Cortex of kidney (tissue), 1 donor: Measurements from ENCODE around the gene RFTN1.

Source experiments
- DNase-seq: peaks from one replicate; lab custom pipeline; 2025; lab: John Stamatoyannopoulos, UW

RFTN1 gene

DNA sequence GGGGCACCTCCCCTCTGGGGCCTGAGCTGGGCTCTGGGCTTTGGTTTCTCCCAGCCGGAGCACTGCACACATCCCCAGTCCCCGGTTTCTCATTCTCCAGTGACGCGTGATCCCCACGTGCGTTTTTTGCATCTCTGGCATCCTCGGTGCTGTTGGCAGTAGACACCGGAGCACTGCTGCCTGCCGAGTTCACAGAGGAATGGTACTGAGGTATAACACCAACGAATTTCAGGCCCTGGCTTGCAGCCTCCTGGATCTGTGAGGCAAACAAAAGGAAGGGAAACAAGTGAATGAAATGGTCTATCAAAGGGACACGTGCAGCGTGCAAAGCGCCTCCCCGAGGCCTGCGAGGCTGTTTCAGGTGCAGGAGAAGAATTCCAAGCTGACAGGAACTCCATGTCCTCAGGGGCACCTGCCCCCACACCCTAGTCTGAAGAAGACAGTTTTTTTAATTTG, 135.6 kb downstream of the RFTN1 start:
- no peak for DNase-seq

DNA sequence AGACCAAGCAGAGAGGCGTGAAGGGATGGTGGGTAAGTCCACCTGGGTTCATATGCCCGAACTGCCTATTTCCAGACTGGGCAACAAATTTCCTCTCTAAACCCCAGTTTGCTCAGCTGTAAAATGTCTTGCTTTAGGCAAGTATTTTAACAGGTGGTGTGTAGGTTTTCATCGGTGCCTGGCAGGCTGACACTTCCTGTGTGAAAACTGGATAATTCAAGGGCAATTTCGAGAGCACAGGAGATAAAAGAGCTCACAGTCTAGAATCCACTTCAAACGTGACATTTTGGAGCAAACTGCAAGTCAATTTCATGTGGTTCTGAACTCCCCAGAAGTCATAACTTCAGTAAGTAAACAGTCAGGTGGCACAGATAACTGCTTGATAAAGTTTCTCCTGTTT, 136.3 kb downstream of the RFTN1 start:
- no peak for DNase-seq

DNA sequence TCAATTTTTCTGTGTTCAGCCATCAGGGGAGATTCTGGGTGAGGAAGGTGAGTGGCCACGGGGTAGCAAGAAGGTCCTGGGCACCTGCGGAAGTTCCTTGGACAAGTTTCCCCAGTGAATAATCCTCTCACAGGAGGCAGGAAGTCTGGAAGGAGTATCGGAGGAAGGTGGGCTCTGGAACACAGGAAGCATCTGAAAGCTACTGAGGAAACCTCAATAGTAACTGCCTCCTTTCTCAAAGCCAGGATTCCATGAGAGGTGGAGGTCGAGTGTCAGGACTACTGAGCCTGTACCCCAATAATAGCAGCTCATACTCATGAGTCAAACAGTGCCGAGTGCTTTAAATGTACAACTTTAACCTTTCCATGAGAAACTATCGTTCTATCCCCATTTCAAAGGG, 137.6 kb downstream of the RFTN1 start:
- no peak for DNase-seq

DNA sequence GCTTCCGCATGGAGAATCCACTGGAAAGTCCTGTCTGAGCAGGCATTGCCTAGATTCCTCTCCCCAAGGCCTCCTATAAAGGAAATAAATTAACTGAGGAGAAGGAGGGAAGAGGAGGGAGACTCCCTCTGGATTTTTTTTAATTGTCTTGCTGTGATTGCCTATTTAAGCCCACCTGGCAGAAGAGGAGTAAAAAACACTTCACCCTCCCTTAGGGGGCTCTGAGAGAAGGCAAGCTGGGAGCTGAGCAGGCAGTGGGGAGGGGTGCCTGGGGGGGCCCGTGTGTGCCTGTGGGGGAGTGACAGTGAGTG, 138.6 kb downstream of the RFTN1 start:
- DNase-seq = no peak

DNA sequence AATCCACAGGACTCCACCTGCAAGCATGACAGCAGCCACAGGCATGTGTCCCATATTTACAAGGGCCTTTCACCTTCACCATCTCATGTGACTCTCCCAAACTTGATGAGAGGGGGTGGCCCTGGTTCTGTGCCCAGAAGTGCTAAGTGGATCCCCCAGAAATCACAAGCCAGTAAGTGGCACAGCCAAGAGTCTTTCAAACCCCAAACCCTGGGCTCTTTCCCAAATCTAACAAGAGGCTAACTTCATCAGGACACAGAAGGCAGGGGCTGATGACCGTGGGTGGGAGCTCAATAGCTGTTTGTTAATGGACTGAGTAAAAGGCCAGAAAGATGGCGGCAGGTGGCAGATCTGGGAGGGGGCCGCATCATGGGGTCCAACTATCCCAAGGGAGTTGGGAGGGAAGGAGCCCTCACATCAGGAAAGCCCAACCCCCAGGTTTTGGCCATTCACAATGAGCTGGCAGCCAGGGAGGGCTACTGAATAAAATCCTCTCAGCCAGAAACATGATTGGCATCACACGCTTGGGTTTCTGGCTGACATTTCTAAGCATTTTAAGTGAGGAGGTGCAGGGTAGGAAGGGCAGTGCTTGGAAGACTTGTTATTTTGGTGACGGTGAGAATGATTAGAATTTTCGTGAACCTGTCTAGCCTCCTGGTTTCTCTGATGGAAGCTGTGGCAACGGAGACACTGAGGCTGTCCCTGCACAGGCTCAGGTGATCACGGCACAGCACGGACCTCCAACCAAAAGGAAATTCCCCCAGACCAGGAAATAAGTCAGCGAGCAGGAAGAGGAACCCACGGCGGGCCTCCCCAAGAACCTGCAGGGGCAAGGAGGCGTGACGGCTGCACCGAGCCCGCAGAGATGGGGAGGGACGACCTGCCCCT, 139.2 kb downstream of the RFTN1 start:
- no peak for DNase-seq

DNA sequence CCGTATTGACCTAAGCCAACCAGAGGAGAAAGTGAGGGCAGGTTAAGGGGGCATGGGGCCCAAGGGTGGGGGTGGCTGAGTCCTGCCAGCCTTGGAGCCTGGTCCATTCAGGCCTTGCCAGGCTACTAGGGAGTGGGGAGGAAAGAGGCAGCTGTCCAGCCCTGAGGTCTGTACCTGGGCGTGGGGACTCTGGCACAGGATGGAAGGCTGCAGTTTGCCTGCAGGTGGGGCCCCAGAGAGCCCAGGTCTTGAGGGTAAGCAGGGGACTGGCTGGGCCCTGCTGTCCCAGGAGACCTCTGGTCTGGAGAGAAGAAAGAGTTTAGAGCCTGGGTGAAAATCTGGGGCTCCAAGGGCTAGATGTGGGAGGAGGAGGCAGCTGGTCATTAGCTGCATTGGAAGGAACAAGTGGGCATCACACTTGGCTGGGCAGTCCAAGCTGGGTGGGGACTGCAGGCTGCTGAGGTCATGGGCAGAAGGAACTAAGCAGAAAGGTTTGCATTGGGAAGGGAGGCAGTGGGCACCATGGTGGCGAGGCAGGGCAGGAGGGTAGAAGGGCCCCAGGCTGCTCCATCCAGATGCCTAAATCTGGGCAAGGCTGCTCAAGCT, 140.1 kb downstream of the RFTN1 start:
- no peak for DNase-seq

DNA sequence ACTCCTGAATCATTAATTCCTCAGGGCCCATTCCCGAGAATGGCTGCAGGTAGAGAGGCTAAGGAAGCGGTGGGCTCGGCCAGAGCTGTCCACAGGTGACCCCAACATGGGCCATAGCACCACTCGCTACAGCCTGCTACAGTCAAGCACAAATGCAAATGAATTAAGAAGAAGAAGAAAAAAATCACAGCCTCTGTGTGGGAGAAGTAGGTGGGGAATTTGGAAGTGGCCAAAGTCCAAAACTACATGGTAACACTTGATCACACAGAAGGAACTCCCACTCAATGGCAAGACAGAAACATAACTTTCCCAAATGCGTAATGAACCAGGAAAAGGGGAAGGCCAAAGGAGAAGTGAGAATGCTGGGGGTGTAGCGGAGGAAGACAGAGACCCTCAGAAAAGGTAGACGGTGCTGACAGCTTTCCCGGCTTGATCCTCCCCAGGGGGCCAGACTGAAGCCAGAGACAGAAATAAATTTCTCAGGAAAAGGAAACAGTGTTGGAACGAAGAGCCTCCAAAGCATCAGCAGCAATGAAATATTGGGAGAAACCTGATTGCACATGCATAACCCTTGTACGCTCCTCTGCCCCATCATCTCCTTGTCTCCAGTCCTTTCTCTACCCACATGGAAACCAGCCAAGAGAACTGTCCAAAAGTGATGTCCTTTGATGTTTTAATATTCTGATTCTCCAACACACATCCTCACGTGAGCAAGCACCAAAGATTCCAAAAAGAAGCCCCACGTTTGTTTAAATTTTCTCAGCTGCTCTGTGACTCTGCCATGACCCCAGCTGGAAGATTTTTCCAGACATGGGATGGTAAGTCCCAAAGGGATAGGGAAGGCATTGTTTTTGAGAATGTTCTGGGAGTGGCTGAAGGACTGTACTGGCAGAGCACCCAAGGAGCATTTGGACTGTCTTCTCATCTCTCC, 140.9 kb downstream of the RFTN1 start:
- DNase-seq = no peak

DNA sequence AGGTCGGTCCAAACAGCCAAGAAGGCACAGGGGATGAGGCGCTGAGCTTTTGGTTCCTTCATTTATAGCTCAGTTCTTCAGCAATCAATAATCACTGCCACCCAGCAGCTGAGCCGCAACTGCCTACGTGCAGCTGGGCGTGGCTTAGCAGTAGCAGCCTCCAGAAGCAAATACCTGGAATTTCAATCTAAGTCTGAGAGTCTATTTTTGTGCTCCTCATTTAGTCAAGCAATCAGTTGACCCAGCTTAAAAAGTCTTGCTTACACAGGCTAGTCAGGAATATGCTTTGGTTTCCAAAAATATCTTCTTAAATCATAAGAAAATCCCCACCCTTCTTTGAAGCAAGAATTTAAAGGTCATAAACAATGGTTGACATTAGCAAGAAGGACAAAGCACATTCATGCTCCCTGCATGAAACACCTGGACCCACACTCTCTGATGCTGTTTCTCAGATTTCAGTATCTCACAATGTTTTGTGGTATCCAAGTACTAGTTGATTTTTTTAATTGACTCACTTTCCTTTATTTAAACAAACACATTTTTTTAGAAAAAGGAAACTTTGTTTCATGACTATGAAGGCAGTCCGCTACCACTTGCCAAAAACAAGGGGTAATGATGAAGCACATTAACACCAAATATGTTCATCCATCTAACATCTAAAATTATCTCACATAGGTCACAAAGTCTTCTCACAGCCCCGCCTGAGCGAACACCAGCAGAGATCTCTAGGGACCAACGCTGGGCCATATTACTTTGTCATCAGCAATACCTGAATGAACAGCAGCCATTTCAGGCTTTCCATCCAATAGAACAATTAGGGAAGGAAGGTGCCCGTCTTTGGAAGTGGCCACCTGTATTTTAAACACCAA, 142.4 kb downstream of the RFTN1 start:
- DNase-seq = no peak

DNA sequence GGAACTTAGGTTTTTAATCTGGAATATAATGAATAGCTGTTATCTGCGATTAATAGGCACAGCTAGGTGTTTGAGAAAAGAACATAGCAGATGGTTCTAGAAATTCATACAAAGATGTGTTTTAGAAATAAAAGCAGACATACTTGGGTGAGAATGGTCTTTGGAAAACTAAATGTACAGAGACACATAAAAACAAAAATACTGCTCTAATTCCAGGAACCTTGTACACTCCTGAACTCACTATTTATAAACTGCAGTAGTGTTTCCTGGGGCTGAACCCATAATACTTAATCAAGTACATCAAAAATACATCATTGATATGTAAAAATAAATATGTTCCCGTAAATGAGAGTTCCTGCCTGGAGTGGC, 143.0 kb downstream of the RFTN1 start:
- DNase-seq = no peak

DNA sequence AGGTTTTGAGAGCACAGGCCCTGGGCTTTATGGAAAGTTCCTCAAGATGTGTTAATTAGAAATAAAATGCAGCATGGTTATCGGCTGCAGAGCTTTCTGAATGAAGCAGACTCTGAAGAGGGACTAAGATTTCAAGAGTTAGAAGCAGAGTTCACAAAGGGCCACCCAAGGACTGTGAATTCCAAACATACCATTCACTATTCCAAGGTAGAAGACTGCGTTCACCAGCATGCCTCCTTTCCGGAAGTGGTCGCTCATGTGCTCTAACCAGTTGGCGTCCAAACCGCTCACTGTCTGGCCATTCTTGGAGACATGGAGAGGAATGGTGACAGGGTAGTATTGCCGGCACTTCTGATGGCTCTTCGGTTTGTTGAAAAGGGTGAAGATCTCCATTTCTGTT, 143.6 kb downstream of the RFTN1 start:
- no peak for DNase-seq

DNA sequence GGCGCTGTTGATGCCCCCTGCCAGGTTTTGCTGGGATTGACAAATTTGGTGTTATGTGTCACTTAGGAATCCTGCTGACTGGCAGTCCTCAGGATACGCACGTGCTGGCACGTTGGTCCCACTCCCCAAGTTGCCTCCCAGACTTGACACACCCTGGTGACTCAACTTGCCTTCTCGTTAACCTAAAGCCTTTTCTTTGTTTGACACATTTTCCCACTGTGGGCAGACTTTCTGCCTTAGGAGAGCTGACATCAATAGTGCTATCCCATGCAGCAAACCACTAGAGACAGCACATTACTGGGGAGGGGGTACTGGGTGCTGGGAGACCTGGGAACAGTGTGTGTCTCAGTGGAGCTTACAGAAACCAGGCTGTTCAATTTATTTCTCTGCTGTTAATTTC, 144.2 kb downstream of the RFTN1 start:
- no peak for DNase-seq

DNA sequence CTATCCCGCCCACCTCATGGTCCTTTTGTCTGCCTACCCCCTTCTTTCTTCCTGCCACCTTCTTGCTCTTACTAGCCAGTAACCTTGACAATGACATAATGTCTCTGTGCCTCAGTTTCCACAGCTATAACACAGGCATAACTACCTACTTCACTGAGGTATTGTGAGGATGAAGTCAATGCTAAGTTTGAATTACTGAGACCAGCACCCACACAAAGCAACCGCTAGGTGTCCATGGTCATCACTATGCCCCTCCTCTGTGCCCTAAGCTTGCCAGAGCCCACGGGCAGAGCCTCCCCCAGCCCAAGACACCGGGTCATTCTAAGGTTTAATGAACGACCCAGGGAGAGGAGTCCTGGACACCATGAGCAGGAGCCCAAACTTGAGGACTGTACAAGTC, 146.9 kb downstream of the RFTN1 start:
- no peak for DNase-seq

DNA sequence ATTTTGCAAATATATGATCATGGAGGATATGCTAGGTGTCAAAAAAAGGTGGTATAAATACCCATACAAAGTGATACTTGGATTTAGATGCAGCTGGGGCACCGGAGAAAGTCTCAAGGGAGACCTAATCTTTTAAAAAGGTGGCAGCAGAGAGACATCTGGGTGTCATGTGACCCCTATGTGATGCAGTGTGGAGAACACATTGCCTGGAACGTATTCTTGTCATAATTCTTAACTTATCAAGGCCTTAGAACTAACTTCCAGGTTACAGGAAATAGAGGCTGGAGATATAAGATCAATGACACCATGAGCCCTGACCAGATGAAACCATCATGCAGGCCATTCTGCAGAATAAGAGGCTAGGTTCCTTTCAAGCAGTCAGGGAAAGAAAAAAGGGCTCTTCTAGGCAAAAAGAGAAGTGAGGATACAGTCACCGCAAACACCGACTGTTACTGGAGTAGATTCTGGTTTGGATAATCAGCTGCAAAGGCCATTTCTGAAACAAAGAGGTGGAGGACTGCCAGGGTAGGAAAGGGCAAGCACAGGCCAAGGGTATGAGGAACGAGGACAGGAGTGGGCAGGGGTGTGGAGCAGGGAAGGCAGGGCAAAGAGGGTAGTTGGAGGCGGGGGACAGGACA, 147.9 kb downstream of the RFTN1 start:
- no peak for DNase-seq

DNA sequence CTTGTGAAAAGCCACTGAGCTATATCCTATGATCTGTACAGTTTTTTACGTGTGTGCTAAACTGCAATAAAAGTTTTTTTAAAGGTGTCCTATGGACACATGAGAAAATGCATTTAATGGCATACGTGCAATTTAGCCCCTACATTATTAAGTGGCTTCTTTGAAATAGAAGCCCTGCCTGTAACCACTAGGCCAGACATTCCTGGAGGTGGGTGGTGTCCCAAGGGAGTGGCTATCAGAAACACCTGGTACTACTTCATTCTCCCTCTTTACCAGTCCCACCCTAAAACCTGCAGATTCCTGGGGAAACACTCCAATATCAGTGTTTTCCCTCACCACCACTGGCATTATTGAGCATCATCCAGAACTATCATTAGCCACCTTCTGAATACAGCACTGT, 148.5 kb downstream of the RFTN1 start:
- DNase-seq = no peak

DNA sequence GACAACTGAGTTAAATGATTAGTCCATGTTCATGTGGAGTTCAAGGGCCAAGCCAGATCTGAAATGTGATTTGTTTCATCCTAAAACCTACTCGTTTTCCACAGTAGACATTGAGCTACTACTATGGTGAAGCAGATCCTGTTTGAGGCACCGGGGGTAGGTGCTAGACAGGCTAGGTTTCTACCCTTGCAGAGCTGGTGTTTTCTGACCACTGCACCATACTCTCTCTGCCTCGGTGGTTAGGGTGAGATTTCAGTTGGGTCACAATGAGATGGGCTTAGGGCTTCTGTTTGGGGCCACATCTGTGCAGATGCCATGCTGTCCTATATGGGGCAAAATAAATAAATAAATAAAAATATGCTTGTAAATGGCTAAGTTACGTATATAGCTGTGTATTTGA, 149.2 kb downstream of the RFTN1 start:
- no peak for DNase-seq

DNA sequence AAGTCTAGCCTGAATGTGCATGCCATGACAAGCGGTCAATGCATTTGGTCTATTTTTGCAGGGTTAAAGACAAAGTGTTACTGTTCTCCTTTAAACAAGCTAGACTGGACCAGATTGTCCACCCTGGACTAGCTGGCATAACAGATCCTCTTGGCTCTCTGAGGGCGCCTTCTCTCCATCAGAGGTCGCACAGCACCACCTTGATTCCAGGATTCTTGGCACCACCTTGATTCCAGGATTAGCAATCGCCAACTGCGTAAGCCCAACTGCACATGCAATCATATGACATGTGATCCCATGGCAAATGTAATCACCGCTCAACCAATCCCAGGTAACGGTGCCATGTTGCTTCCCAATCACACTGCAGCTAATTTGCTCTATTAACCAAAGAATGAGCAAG, 149.9 kb downstream of the RFTN1 start:
- DNase-seq = no peak

DNA sequence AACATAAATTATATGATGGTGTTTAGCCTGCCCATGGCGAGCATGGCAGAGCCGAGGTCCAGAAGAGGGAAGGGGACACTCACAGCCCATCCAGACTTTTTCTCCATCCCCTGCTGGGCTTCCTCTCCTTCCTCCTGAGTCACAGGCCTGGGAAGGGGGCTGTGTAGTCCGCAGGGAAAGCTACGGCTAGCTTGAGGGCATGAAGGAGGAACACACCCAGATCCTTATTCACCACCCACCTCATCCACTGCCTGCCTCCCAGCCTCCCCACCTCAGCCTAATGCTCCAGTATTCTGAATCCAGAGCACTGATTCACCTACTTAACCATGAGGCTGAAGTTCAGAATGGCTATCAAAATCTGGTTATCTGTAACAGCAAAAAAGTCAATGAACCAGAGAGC, 150.7 kb downstream of the RFTN1 start:
- no peak for DNase-seq

DNA sequence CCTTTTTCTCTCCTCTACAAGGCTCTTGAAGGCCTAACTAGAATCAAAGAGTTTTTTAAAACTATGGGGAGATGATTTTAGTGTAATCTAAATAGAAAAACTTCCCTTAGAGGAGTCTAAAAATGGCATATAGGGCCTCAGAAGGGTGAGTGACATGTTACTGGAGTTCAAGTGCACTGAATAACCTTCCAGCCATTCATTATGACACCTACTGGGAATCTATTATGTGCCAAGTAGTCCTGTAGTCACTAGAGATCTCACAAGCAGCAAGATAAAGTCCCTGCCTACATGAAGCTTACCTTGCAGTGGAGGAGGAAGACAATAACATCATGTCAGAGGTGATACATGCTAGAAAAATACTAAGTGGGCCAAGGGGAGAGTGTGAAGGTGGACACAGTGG, 152.4 kb downstream of the RFTN1 start:
- DNase-seq = no peak

DNA sequence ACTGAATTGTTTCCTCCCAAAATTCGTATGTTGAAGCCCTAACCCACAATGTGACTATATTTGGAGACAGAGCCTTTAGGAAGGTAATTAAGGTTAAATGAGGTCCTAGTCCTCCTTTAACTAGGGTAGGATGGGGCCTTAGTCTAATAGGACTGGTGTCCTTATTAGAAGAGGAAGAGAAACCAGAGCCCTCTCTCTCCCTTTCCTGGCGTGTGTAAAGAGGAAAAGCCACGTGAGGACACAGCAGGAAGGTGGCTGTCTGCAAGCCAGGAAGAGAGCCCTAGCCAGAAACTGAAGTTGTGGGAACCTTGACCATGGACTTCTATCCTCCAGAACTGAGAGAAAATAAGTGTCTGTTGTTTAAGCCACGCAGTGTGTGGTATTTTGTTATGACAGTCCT, 154.2 kb downstream of the RFTN1 start:
- no peak for DNase-seq

DNA sequence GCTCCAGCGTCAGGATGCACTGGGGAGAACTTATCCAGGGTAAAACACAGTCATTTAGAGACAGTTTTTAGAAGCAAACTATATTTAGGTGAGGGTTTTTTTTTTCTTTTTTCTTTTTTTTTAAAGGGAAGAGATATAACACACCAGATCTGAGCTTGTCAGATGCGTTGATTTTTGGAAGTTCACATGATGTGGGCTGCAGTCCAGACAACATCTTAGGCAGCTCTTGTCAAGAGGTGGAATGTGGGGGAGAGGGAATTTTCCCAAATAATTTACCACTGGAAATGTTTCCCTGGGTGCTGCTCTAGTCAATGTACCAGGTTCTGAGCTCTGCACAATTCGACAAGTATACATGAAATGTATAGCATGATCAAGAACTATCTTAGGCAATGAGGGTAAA, 155.2 kb downstream of the RFTN1 start:
- DNase-seq = no peak
